ENCODE data around the gene PLXNA4.

Gene PLXNA4

DNA sequence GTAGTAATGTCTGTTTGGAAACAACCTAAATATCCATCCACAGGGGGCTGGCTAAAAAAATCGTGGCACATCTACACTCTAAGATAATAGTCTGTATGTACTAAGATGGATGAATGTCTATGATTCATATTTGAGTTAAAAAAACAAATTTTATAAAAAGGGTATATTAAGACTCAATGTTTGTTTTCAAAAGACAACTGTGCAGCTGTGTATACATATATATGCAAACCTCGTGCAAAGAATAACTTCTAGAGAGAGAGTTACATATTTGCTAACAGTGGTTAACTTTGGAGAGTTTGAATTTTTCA is 323.5 kb downstream of the PLXNA4 start:
- no peak for DNase-seq

GRCh38 chr7:132251327-132251659 is 325.0 kb downstream of the PLXNA4 start:
- DNase-seq = no peak

DNA sequence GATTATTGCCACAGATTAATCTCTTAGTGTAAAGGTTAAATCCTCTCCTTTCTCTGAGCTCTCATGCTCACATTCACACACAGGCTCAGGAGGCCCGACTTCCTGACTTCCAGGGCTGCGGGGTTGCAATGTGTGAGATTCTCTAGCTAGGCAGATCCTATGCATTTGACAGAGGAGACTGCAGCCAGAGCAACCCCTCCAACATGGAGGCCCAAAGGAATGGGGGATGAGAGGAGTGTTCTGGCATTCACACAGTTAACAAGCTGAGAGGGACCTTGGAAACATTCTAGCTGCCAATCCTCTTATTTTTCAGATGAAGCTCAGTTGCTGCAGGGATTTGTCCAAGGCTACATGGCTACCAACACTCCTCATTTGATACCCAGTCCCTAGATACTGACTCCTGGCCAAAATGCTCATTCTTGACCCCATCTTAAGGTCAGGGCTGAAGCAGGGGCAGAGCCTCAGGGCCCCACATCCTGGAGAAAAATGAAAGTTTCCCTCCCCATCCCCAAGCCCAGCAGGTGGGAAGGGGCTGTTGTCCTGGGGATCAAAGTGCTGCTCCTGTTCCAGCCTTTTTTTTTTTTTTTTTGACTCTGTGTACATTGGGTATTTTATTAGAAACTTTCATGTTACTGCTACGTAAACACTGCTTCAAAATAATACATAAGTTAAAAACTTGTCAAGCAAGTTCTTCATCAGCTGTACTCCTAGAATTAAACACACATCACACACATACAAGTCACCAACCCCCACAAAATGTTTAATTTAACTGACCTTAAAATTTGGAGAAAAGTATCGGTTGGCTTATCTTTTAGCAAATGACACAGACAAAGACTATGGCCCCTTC is 325.6 kb downstream of the PLXNA4 start:
- DNase-seq = no peak

GRCh38 chr7:132249256-132249971 is 326.9 kb downstream of the PLXNA4 start:
- DNase-seq = peak; percentile 17

GRCh38 chr7:132248841-132249240 is 327.4 kb downstream of the PLXNA4 start:
- no peak for DNase-seq

DNA sequence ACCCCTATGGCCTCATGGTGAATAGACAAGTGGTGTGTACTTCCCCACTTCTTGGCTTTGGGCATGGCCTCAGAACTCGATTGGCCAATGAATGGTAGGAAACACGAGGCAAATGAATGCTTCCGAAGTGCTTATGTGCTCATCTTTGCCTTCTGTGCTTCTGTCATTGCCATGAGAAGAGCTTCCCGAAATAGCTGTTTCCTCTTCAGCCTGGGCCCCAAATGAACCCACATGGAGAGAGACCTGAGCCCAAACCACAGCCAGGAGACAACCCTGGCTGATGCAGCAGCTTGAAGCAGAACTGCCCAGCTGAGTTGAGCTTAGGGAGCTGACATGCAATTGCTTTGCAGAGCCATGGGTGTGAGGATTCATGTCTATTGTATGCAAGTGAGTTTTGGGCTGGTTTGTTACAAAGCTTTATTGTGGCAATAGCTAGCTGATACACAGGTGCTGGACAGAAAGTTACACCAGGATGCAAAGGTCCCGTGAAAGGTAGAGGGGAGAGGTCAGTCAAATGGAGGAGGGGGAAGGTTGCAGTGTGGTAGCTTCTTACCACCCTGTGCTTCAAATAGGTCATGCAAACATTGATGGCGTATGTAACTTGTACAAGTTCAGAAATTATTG is 328.2 kb downstream of the PLXNA4 start:
- no peak for DNase-seq

DNA sequence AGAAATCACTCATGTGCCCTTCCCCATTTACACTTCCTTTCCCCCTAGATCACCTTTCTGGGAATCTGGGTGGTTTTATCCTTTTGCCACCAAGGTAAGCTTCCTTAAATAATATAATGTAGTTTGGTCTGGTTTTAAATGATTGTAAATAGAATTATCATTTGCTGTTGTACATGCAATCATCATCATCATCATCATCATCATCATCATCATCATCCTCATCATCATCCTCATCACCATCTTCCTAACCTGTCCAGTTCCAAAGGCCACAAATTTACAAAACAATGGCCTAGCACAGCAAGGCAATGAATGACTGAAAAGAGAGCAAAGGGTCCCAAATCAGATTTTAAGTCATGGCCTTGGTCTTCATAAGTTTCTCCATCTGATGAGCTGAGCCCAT is 329.7 kb downstream of the PLXNA4 start:
- no peak for DNase-seq

GRCh38 chr7:132245539-132245938 is 330.7 kb downstream of the PLXNA4 start:
- no peak for DNase-seq

GRCh38 chr7:132244903-132245480 is 331.3 kb downstream of the PLXNA4 start:
- DNase-seq = no peak

DNA sequence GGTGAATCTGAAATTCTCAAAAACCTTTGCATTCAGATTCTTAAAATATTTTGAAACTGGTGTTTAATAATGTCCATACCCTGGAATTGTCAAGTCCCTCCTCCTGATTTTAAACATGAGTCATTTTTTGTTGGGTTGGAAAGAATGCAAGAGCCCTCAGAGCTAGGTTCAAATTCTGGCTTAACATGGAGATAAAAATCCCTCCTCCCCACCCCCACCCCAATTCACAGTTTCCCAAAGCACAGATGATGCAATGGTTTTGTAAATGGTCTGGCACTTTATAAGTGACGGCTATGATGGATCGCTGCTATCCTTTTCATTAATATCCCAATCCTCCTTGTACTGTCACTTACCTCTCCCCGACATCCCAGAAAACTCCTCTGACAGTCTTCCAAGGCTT is 332.8 kb downstream of the PLXNA4 start:
- no peak for DNase-seq

GRCh38 chr7:132243051-132243450 is 333.2 kb downstream of the PLXNA4 start:
- DNase-seq = no peak

DNA sequence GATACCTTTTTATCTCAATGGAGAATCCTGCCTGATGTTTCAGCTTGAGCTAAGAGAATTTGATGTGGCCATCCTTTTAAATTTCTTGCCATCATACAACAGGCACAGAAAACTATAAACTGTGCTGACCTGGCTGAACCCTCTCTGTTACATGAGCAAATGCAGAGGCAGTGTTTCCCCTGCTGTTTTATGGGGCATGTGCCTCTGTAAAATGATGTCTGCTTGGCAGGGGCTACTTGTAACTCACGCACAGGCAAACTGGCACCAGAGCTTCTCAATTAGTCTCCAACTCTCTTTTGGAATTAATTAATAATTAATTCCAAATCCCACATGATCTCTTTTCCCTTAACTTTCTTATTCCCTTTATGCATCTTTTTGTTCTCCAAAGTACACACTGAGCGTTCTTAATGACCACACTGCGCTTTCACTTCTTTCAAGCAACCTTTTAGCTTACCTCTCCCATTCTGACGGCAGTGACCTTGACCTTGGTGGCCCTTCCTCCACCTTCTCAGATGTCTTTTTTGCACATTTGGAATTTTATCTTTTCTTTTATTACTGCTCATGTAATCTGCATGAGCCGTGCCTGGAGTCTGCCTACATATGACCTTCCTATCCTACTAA is 334.0 kb downstream of the PLXNA4 start:
- DNase-seq = no peak

GRCh38 chr7:132240821-132241422 is 335.3 kb downstream of the PLXNA4 start:
- DNase-seq = no peak

DNA sequence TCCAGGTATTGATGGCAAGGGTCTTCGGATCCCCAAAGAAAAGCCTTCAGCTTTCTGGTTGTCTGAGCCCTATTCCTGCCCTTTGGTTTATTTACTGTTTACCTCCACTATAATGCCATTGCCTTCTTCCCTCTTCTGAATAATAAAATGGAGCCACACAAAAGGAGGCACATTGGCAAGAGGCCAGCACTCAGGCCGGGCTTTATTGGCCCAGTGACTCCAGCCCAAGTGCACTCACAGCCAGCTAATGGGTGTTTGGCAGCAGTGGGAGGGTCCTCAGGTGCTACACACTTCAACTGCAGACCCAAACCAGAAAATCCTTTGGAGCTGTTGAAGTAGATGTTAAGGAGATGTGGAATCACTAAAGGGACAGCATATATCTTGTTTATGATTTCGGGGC is 336.0 kb downstream of the PLXNA4 start:
- DNase-seq = no peak

DNA sequence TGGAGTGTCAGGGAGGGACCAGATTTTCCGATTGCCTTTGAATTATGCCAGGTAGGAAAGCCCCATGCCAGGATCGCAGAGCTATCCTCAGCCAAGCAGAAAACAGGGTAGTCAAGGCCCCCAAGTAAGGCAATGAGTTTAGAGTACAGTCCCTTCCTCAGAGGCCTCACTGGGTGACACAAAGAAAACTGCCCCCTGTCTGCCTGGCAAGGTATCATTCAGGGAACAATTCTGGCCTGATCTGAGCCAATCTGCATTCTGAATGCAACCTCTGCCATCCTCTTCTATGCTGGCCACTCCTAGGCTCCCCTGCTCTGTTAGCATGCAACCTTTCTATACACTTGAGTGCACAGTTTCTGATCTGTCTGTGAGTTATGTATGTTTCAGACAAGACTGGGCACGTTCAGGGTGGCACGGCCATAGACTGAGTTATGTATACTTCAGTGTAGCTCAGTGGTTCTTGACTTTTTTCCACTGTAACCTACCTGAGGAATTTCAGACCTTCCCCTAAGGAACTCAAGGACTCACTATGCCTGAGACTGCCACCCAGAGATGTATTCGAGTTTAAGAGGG is 336.8 kb downstream of the PLXNA4 start:
- DNase-seq = no peak

DNA sequence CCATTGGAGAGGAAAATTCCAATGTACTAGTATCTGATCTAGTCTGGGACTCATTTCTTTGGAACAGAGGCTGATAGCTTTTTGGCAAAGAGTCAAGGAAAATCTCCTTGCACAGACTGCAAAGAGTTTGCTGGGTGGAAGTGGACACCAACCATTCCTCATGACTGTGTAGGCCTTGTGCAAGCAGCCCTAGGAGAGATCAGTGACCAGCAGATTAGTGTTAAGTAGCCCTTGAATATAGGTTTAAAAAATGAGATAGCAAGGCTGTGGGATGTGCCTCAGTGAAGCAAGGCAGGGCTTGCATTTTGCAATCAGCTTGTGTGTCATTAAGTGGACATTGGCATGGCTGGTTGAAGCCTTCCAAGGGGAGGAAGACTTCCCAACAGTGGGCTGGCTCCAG is 341.6 kb downstream of the PLXNA4 start:
- no peak for DNase-seq

DNA sequence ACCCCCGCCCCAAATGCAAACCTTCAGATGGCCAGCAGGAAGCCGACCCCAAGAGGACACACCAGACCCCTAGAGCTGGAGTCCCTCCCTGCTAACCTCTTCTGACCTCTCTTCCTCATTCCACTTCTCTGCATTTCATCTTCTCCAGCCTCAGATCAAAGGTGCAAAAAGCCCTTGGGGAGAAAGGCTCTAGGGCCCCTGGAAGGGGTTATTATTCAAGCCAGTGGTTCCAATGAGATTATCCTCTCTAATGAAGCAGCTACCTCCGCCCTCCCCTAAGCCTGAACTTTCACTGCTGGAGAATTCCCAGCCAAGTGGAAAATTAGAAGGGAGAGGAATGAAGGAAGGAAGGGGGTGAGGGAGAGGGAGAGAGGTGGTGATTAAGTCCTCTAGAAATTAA is 343.9 kb downstream of the PLXNA4 start:
- DNase-seq = no peak

GRCh38 chr7:132230462-132230861 is 345.8 kb downstream of the PLXNA4 start:
- no peak for DNase-seq

DNA sequence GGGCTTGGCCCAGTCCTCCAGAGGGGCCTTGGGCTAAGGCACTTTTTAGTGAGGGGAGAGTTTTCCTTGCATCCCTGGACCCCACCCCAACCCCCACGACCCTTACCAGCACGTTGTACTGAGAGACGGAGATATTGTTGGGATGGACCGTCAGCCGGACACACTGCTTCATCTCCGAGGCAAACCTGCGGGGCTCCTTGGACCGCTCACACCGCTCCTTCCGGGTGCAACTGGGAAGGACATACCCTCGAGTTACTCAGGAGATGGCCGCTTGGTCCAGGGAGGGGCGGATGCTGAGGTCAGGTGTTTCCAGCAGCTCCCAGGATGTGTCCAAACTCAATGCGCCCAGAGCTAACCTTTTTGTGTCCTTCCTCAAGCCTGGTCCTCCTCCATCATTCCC is 348.0 kb downstream of the PLXNA4 start:
- DNase-seq = no peak

DNA sequence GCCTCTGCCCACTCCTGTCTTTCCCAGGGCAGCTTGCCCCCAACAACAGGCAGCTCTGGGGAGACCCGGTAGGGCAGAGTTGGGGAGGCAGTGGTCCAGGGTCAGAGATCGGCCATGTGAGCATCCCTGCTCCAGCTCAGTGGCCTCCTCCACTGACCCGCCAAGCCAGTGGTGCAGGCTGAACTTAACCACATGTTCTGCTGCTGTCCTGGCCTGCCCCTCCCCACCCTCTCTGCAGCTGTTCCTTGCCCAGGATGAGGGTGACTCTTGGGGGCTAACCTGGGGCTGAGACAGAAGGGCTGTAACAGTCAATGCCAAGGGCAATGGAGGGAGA is 349.3 kb downstream of the PLXNA4 start:
- no peak for DNase-seq

GRCh38 chr7:132226046-132226956 is 350.0 kb downstream of the PLXNA4 start:
- no peak for DNase-seq

Measured in hematopoietic multipotent progenitor cell treated with erythropoietin and hydrocortisone succinate and interleukin-3 and kit ligand, for 4 days (in vitro differentiated cells).